ENCODE results near the gene BET1. TPM values are rescaled to one million over a fixed set of nuclear protein-coding genes. Genes with fewer than 3 reads are reported as not detected.

BET1 gene
- total RNA-seq, 4 donors from 2014 or later = 15.3 to 24.9 (median 20.0) TPM

- no peaks in the 10 kb centered on the region for H3K36me3 ChIP-seq
- no peaks in the 10 kb centered on the region for H3K27me3 ChIP-seq
- WGBS, 2 donors = 97 to 98% methylated on average over 5 of the region's 5 CpGs
- no peaks in the 10 kb centered on the region for H3K9me3 ChIP-seq
- H3K4me3 ChIP-seq = no peak overlapping the region
- H3K27ac ChIP-seq = no peak overlapping the region
- no peaks in the 10 kb centered on the region for H3K4me1 ChIP-seq
- TF ChIP-seq POLR2A (IDR thresholded peaks at IDR 0.05) (no peak), CTCF (IDR thresholded peaks at IDR 0.05) (no peak), EP300 (IDR thresholded peaks at IDR 0.05) (no peak)
- no peak for DNase-seq (ENCODE audit: low spot score in 2 of 2)
Measured at GRCh38 chr7:93964262-93964661, 39.9 kb downstream of the BET1 start.

GRCh38 chr7:93960986-93961385 is 43.2 kb downstream of the BET1 start:
- WGBS, 2 donors = 91% methylated on average over 3 of the region's 3 CpGs
- no peak for TF ChIP-seq CTCF (IDR thresholded peaks at IDR 0.05)
- TF ChIP-seq EP300 (IDR thresholded peaks at IDR 0.05) = no peak
- TF ChIP-seq POLR2A (IDR thresholded peaks at IDR 0.05) = no peak
- Histone ChIP-seq H3K4me3 (no peak overlapping the region), H3K4me1 (no peaks in the 10 kb centered on the region), H3K27ac (no peak overlapping the region), H3K27me3 (no peaks in the 10 kb centered on the region), H3K9me3 (no peaks in the 10 kb centered on the region), H3K36me3 (no peaks in the 10 kb centered on the region)
- no peak for DNase-seq (ENCODE audit: low spot score in 2 of 2)

DNA sequence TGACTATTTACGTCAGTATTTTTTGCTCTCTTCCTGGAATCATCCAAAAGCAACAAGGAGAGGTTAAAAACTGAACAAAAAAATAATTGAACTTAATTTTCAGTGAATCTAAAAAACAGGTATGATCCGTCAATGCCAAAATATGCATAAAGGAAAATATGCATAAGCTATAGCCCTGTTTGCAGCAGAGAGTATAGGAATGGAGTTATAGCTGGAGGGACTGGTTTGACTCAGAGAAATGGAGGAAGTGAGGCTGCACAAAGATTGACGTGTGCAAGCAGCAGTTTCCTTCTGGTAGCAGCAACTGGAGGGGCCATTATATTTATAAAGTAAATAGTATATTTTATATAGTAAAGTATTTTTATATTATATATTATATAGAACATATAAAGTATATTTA is 45.5 kb downstream of the BET1 start:
- H3K27me3 ChIP-seq = no peaks in the 10 kb centered on the region
- no peak overlapping the region for H3K27ac ChIP-seq
- no peak overlapping the region for H3K4me3 ChIP-seq
- no peak for TF ChIP-seq CTCF (IDR thresholded peaks at IDR 0.05)
- TF ChIP-seq EP300 (IDR thresholded peaks at IDR 0.05) = no peak
- no peak for TF ChIP-seq POLR2A (IDR thresholded peaks at IDR 0.05)
- WGBS, 2 donors = 78 to 81% methylated on average over 3 of the region's 3 CpGs
- H3K4me1 ChIP-seq = no peaks in the 10 kb centered on the region
- H3K36me3 ChIP-seq = no peaks in the 10 kb centered on the region
- no peak for DNase-seq (ENCODE audit: low spot score in 2 of 2)
- H3K9me3 ChIP-seq = no peaks in the 10 kb centered on the region

DNA sequence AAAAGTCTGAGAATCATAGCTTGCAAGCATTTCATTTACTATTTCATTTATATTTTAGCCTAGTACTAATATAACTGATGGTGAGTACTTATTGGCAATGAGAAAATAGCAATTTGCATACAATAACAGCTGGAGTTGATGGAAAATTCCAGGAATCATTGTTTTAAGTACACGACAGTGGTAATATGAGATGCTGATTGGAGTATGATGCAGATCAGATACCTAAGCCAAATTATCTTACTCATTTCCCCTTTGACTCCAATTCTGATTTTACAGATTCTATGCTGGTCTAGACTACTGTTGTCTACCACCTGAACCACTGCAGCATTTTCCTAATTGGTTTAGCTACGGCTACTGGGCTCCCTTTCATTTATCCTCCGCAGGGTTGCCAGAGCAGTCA is 45.9 kb downstream of the BET1 start:
- H3K4me1 ChIP-seq = no peaks in the 10 kb centered on the region
- no peak overlapping the region for H3K4me3 ChIP-seq
- no peak for DNase-seq (ENCODE audit: low spot score in 2 of 2)
- H3K27me3 ChIP-seq = no peaks in the 10 kb centered on the region
- 67 to 69% methylated on average over 3 of the region's 3 CpGs for WGBS, 2 donors
- H3K27ac ChIP-seq = no peak overlapping the region
- TF ChIP-seq POLR2A (IDR thresholded peaks at IDR 0.05) (no peak), CTCF (IDR thresholded peaks at IDR 0.05) (no peak), EP300 (IDR thresholded peaks at IDR 0.05) (no peak)
- no peaks in the 10 kb centered on the region for H3K36me3 ChIP-seq
- H3K9me3 ChIP-seq = no peaks in the 10 kb centered on the region

DNA sequence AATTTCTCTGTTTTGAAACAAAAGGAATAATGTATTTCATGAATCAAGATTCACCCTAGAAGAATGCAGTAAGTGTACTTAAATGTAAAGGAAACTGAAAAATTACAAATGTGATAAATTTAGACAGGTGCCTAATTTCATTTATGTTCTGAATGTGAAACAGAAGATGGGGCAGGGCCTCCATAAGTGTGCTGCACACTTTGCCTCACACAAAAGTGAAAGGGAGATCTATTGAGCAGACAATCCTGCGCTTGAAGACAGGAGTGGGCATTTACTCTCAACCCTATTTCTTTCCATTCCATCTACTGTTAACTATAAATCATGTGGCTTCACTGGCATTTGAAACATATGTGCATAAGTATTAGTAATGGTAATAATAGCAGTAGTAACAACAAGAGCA is 46.4 kb downstream of the BET1 start:
- H3K36me3 ChIP-seq = no peaks in the 10 kb centered on the region
- TF ChIP-seq EP300 (IDR thresholded peaks at IDR 0.05) = no peak
- H3K27ac ChIP-seq = no peak overlapping the region
- no peaks in the 10 kb centered on the region for H3K4me1 ChIP-seq
- no peaks in the 10 kb centered on the region for H3K27me3 ChIP-seq
- no peak overlapping the region for H3K4me3 ChIP-seq
- no peaks in the 10 kb centered on the region for H3K9me3 ChIP-seq
- DNase-seq (ENCODE audit: low spot score in 2 of 2) = no peak
- WGBS, 2 donors = 97 to 98% methylated on average over 1 of the region's 1 CpG

GRCh38 chr7:93955304-93955703 is 48.9 kb downstream of the BET1 start:
- H3K27me3 ChIP-seq = no peaks in the 10 kb centered on the region
- TF ChIP-seq POLR2A (IDR thresholded peaks at IDR 0.05) = no peak
- TF ChIP-seq EP300 (IDR thresholded peaks at IDR 0.05) = no peak
- no peak for TF ChIP-seq CTCF (IDR thresholded peaks at IDR 0.05)
- H3K4me3 ChIP-seq = no peak overlapping the region
- no peak overlapping the region for H3K27ac ChIP-seq
- 81 to 90% methylated on average over 2 of the region's 2 CpGs for WGBS, 2 donors
- no peaks in the 10 kb centered on the region for H3K36me3 ChIP-seq
- DNase-seq (ENCODE audit: low spot score in 2 of 2) = no peak
- no peaks in the 10 kb centered on the region for H3K4me1 ChIP-seq
- no peaks in the 10 kb centered on the region for H3K9me3 ChIP-seq

Measured in tibial nerve (tissue), 4 donors.